Dedifferentiated amniotic fluid mesenchymal stem cell (primary cell): Measurements from ENCODE around the gene FAM219A.
"Not testable (repeated sequence)": the region's sequence is repeated elsewhere in the genome, so short reads cannot be mapped to it uniquely, and the experiment has no call there.

Experiments used
- DNase-seq: peaks from one replicate; pipeline ENCODE4 v3.0.0-alpha.2; 2016; ENCODE audit errors: extremely low spot score

The FAM219A gene

DNA sequence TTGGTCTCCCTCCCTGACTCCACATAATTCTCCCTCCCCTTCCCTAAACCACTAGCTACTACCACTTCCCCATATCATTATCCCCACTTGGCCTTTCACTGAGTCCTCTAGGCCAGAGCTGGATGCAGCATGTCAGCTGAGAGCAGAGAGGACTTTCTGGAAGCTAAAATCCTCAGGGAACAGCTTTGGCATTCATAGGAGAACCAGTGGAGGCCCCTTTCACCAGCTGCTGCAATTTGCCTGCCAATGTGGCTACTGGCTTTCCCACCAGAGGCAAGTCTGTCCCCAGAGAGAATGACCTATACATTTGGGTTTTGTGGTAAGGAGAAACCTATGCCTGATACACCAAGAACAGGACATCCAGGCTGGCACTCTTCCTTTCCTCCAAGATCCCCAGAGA lies 14.4 kb downstream of the FAM219A start:
- no peak for DNase-seq

DNA sequence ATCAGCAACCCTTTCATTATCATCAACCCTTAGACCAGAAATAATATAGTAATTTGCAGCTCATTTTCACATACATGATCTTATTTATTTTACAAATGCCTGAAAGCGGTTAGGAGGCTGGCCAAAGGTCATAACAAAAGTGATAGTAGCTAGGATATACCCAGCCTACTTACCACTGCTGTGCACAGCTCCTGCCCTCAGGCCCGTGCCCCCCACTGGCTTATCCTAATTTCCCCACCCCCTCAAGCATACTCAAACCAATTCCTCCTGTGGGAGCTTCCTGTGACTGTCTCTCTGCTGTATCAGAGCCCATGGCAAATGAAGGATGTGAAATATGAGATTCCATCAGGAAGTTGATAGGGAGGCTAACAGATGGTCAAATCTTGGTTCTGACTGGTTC lies 14.8 kb downstream of the FAM219A start:
- DNase-seq: no peak

DNA sequence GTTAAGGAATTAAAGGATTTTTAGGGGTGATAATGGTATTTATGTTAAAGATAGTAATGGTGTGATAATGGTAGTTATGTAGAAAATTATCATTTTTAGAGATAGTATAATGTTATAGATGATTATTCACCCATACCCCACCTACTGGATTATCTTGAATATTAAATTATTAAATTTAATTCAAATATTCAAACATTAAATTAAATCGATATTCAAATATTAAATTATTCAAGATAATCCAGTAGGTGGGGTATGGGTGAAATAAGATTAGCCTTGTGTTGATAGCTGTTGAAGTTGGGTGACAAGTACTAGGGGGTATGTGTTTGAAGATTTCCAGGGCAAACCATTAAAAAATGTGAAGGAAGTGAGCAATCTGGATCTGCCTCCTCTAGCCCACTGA lies 15.6 kb downstream of the FAM219A start:
- no peak for DNase-seq

DNA sequence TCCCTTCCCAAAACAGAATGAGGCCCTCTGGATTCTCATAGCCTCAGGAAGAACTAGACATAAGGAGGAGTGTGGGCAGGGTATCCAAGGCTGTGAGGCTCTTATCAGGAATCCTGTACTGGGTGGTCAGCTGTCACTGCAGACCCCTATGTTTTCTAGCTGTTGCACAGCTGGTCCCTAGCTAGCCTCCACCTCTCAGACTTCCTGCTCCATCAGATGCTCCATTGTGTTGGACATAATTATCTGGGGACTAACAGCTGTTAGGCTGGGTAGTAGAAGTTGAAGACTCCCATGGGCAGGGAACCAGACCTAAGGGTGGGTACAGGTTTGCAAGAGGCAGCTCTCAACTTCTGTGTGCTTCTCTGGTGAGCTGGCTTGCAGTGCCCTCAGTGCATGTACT lies 18.4 kb downstream of the FAM219A start:
- DNase-seq: no peak

DNA sequence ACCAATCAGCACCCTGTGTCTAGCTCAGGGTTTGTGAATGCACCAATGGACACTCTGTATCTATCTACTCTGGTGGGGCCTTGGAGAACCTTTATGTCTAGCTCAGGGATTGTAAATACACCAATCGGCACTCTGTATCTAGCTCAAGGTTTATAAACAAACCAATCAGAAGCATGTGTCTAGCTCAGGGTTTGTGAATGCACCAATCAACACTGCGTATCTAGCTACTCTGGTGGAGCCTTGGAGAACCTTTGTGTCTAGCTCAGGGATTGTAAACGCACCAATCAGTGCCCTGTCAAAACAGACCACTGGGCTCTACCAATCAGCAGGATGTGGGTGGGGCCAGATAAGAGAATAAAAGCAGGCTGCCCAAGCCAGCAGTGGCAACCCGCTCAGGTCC lies 19.9 kb downstream of the FAM219A start:
- DNase-seq: not testable (repeated sequence)

DNA sequence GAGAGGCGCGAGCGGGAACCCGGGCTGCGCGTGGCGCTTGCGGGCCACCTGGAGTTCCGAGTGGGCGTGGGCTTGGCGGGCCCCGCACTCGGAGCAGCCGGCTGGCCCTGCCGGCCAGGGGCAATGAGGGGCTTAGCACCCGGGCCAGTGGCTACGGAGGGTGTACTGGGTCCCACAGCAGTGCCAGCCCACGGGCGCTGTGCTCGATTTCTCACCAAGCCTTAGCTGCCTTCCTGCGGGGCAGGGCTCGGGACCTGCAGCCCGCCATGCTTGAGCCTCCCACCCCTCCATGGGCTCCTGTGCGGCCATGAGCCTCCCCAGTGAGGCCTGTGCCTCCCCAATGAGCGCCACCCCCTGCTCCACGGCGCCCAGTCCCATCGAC lies 20.5 kb downstream of the FAM219A start:
- not testable (repeated sequence) for DNase-seq

DNA sequence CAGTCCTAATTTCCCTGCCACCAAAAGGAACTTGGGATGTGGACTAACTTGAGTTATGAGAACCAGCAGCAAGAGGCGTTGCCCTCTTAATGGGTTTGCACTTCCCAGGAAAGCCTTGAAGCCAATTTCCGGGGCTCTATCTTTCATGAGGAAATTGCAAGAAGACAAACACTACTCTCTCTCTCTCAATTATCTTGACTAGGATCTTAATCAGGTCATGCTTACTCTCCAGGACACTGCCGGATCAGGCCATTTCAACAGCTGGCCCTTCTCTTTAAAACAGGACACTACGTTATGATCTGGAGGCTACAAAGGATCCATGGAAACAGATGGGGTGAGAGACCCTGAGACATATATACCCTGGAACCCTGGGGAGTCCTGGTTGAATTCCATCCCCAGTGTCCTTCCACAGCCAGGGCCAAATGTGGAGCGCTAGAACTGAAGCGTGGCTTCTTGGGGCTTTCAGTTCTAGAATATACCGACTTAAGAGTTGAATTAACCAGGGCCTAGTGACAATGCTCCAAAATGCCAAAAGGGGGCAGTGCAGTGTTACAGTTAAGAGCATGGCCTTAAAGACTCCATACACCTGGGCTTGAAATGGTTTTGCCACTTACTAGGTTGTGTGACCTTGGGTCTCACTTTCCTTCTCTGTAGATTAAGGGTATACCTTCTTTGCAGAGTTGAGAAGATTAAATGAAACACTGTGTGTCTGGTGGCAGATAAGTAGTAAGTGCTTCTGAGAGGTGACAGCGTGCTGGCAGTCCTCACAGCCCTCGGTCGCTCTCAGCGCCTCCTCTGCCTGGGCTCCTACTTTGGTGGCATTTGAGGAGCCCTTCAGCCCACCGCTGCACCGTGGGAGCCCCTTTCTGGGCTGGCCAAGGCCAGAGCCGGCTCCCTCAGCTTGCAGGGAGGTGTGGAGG lies 21.1 kb downstream of the FAM219A start:
- no peak for DNase-seq

DNA sequence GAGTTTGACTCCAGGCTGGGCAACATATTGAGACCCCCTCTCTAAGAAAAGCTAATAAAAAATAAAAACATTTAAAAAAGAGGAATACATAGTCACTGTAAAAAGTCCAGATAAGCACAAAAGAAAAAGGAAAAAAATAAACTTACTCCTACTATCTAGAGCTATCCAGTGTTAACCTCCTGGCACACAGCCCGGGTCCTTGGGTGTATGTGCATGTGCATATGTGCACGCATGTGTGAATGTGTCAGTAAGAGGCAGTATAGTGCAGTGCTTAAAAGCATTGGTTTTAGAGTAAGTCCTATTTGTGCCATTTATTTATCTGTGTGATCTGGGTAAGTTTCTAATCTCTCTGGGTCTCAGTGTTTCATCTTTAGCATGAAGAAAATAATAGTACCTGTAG lies 26.7 kb downstream of the FAM219A start:
- DNase-seq: no peak

DNA sequence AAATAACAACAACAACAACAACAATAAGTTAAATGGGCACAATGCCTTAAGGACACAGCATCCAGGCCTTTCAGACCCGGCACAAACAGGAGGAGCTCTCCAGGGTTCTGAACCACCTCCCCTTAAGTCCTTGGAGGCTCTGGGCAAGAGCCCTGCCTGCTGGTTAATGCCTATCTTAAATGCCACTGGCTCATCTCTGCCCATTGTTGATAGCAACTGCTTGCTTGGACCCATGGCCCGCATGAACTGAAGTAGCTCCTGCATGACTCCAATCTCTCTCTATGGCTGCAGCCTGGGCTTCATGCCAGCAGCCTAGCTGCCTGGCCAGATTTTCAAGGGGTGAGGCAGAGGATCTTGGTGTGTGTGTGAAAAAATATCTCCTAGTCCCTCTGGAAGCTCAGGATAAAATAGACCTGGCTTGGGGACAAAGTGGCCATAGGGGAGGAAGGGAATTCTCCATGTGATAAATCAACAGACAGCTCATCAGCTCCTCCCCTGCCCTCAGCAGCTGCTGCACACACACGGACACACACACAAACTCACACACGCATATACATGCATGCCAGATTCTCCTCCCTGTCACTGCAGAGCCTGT lies 27.4 kb downstream of the FAM219A start:
- DNase-seq: peak; percentile 66

DNA sequence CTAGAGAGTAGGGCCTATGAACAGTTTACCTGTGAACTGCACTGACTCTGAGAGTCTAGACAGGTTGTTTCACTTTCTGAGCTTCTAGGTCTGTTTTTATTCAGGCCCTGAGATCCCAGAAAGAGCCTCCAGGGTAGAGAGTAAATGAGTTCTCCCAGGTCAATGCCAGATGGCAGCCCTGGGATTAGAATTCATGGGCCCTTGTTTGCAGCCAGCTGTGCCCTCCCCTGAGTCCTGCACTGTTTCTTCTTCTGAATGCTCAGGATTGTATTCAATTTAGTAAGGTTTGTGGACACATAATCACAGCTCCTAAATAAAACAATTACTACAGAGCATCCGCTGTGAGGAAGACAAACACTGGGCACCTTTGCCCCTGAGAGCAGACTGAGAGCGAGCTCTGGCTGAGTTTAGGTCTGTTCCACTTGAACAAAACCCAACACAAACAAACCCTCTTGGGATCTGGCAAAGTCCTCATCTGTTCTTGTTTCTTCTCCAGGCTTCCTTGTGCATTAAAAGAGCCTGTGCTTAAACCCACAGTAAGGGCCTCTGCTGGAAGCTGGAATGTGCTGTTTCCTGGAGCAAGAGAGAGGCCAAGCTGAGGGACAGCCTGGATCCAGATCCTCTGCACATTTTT lies 29.9 kb downstream of the FAM219A start:
- DNase-seq: no peak

DNA sequence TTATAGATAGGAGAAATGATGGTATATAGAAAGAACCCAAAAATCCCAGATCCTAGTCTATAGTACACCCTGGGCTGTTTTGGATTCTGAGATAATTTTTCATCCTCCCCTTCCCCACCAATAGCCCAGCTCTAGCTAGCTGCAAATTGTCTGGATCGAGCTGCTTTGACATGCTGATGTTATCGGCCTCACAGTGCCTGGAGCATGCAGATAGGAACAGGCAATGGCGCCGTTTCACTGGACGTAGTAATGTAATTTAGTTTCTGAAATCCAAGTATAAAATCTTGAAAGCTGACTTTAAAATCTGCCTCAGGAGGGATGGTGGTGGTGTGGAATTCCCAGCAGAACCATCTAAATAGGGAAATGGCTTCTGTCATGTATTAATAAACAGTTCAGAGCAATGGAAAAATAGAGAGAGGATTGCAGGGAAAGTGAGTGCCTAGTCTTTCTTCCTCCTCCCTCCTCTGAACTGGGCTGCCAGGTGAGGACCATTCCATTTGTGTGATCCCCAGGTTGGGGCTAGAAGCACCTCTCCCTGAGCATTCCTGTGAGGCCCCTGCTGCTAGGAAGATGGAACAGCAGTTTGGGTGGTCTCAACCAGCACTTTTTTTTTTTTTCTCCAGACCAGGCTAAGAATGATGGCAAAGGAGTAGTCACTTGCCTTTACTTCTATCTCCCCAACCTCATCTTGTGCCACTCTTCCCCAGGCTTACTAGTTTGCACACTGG lies 31.9 kb downstream of the FAM219A start:
- no peak for DNase-seq

DNA sequence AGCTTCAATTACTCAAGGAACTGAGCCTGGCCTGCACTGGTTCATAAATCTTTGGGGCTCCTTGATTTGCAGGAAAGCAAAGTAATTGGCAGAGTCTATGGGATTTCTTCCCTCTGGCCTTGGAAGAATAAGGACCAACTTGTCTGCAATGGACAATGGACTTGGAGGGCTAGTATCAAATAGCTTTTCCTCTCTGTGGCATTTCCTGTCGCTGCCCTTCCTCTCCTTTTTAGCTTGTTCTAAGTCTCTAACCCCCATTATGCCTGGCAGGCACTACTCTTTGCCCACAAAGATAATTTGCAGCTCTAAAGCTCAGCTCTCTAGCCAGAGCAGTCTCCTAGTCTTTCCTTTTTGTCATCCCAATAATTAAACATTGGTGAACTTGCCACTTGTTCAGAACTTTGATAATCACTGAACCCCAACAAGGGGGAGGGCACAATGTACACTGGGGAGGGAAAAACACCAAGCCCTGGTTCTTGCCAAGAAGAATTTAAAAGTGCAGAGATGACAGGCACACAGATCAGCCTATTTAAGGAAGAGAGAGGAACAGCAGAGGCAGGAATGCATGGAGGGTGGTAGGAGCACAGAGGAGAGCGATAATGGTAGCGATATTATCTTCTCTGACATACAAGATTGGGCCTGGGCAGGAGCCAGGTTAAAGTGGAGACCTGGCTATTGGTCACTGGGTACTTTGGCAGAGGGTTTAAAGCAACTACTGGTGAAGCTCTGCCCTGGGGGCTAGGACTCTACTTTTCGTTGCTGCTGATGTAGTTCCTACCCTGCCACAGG lies 38.5 kb downstream of the FAM219A start:
- no peak for DNase-seq

DNA sequence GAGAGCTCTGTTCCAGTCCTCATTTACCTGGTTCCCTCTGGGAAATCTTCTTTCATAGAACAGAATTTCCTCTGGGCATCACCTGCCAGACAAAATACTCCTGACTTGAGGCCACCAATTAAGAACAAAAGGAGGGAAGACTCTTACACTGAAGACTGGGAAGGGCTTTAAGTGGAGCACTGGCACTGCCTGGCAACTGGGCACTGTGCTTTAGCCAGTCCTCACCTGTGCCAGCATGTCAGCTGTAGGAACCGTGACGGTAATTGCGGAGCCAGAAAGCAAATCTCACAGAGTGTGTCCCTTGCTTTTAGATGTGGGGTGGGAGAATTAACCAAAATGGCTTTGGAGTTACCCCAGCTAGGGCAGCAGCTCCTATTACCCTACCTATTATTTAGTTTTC lies 40.6 kb downstream of the FAM219A start:
- no peak for DNase-seq

DNA sequence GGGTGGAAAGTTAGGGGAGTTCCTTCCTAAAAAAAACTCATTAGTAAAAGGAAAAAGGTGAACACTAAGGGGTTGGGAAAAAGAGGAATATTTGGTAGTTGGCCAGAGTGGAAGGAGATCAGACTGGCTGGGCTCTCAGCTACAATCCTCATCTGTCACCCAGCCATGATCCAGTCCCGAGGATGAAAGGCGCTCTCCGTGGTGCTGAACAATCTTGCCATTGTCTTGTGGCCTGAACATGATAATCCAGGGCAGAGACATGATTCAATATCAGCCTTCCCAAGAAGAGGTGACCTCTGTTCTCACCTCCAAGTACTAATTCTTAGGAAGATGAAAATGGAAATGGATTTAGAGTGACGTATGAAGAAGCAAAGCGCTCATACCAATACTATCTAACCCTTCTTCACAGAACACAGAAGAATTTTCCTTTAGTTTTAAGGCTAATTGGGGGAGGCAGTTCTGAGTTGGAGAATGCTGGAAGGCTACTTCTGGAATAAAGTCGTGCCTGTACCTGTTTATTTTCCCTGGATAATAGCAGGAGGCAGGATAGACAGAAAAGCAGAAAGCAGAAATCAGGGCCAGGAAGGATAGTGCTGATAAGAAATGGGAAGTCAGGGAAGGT lies 45.0 kb downstream of the FAM219A start:
- no peak for DNase-seq

DNA sequence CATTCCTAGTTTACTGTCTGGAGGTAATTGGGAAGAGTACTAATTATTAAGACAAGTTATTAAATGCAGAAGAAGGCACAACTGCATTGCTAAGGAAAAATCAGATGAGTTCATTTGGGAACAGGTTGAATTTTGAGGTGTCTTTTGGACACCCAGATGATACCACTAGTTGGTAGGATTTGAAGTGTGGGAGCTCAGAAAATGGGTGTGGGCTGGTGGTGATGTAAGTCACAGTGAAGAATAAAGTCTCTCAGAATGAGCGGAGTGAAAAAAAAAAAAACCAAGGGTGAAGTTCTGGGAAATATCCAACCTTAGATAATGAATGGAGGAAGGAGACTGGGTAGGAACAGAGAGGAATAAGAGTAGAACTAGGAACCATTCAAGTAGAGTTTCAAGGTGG lies 46.0 kb downstream of the FAM219A start:
- DNase-seq: no peak

DNA sequence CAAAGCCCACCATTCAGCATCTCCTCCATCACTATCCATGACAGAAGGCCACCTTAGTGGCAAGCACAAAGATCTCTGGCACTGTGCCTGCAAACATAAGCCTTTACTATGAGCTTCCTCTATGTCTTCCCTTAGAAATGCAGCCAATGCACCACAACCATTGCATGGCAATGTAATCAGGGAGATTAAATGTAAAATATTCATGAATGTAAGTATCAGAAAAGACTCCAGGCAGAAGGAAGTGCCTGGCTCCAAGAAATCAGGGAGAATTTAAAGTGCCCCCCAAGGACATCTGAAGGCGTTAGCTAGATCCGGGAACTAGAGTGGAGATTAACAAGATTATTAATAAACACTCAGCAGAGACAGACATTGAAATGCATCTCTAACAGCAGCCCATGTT lies 49.2 kb downstream of the FAM219A start:
- no peak for DNase-seq

DNA sequence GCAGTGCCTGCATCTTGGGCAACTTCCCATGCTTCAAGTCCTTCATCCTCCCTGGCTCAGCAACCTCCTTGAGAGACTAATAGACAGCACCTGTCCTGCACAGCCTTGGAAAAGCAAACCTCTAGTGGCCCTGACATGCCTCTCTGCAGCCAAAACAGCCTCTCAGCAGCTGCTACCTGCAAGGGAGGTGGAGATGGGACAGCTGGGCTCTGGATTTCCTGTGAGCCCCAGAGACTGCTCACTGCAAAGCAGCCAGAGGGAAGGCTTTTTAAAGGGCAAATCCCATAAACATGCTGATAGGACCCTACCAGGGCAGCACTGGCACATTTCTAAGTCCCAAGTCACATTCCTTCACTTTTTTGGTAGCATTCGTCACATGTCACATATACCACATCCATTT lies 50.2 kb downstream of the FAM219A start:
- no peak for DNase-seq

DNA sequence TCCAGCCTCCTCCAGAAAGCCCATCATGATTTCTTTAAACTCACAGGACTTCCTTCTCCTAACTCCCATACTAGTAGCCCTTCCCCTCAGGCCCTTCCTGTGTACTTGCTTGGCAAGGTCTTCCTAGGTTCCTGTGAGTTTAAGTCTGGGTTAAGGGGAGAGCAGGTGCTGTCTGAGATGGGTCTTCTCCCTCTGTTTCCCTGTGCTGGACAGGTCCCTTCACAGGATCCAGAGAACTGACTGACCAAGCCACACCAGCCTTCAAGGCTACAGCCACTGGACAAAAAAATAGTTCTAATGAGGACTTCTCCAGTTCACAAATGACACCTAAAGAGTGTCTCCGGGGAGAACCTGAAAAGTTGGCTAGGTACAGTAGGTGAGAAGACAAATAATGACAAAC lies 52.2 kb downstream of the FAM219A start:
- DNase-seq: no peak

DNA sequence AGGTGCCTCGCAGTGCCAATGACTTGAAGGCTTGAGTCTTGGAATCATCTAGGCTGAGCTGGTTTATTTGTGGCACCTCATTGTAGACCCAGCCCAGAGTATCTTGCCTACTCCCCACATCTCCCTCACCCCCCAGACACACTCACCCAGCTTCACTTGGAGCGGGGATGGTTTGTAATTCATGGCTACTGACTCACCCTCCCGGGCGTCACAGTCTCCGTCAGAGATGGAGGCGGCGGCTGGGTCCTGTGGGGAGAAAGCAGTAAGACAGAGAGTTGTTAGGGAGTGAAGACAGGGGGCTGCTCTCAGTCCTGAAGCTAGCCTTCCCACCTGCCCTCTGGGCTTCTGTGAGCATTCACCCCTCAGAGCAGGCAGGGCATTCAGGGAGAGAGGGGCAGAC lies 52.7 kb downstream of the FAM219A start:
- DNase-seq: no peak

DNA sequence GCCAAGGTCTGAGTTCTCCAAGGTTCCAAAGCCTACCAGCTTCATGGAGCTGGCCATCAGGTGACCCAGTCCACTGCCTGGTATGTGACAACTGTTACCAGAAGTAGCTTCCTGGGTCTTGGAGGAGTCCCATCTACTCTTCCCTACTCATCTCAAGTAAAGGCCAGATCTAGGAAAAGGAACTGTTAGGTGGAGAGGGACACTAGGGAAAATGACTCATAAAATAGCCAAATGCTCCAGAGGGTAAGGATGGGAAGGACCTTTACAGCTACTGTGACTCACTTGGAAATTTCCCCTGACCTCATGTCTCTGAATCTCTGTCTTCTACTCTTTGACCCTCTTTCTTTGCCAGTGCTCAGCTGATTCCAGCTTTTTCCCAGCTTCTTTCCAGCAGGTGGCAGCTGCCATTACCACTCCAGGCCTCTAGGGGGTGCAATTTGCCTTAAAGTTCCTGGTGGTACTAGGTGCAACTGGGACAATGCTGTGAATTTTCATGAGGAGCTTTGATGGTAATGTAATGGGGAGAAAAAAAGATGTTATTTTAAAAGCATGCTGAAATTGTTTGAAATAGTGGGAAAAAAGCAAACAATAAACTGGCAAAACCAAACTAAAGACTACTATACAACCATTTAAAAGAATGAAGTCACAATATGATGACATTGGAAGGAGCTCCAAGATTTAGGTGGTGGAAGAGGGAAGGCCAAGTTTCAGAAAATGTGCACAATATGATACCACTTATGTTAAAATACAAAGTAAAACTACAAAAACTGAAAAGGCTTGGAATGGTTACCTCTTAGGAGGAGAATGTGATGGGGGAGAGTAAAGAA lies 54.6 kb downstream of the FAM219A start:
- DNase-seq: peak; percentile 64
